HL-60 (cell line): ENCODE results near the gene ITFG1.

Source experiments
- CTCF ChIP-seq: IDR thresholded peaks from one replicate; pipeline ENCODE4 v1.5.1; 2011; ENCODE audit warnings: low read length, control low read depth, inconsistent platforms; ENCODE audit not compliant: insufficient read depth
- POLR2AphosphoS5 ChIP-seq: IDR thresholded peaks from 2 replicates; pipeline ENCODE4 v1.6.1; 2012; ENCODE audit warnings: low read depth

DNA sequence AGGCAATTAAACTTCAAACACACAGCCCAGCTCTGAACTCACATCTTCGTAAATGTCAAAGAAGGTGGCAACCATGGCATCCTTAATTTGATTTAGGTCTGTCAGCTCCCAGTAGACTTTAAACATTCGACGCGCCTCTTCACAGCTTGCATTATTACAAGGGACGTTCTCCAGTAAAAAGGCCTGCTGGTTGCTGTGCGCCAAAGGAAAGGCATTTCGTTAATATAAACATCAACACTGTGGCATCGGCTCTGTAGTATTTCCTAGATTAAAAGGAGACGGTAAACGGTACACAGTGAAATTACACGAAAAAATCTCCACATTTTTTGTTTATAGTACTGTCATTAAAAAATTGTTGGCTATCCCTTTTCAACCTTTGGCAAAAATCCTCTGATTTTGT is 200.4 kb downstream of the ITFG1 start:
- TF ChIP-seq POLR2AphosphoS5 (no peak), CTCF (no peak)
